Smooth muscle cell (in vitro differentiated cells): ENCODE measurements around the gene SLC22A14. TPM values are rescaled to one million over a fixed set of nuclear protein-coding genes. Genes with fewer than 3 reads are reported as not detected.

ENCODE experiments used
- DNase-seq: peaks from one replicate; lab custom pipeline; 2025; ENCODE audit not compliant: unreplicated experiment; lab: John Stamatoyannopoulos, UW
- H2AFZ ChIP-seq: fragments of 200-600 bp; sonication (generic); 2 replicates; pipeline ENCODE4 v1.6.0; 2016; ENCODE audit warnings: antibody characterized with exemption, low read depth, mild to moderate bottlenecking
- H3F3A ChIP-seq: fragments of 200-600 bp; sonication (generic); 2 replicates; pipeline ENCODE4 v1.6.0; 2017; ENCODE audit warnings: antibody characterized with exemption, low read depth
- H3K27ac ChIP-seq: fragments of 200-600 bp; sonication (generic); 2 replicates; pipeline ENCODE4 v1.5.1; 2016; ENCODE audit warnings: low read depth, mild to moderate bottlenecking
- H3K27me3 ChIP-seq: fragments of 200-600 bp; sonication (generic); 2 replicates; pipeline ENCODE4 v1.6.1; 2016; ENCODE audit warnings: low read depth, mild to moderate bottlenecking
- H3K36me3 ChIP-seq: fragments of 200-600 bp; sonication (generic); 2 replicates; pipeline ENCODE4 v1.5.1; 2016; ENCODE audit warnings: low read depth
- H3K4me1 ChIP-seq: fragments of 200-600 bp; sonication (generic); 2 replicates; pipeline ENCODE4 v1.5.1; 2016; ENCODE audit warnings: low read depth
- H3K4me2 ChIP-seq: fragments of 200-600 bp; sonication (generic); 2 replicates; pipeline ENCODE4 v1.6.0; 2016; ENCODE audit warnings: mild to moderate bottlenecking
- H3K4me3 ChIP-seq: fragments of 200-600 bp; sonication (generic); 2 replicates; pipeline ENCODE4 v1.5.1; 2016; ENCODE audit warnings: mild to moderate bottlenecking
- H3K79me2 ChIP-seq: fragments of 200-600 bp; sonication (generic); 2 replicates; pipeline ENCODE4 v1.6.0; 2016; ENCODE audit warnings: low read depth, mild to moderate bottlenecking
- H3K9ac ChIP-seq: fragments of 200-600 bp; sonication (generic); 2 replicates; pipeline ENCODE4 v1.6.0; 2016; ENCODE audit warnings: low read depth
- H3K9me3 ChIP-seq: fragments of 200-600 bp; sonication (generic); replicated peaks from 2 replicates; pipeline ENCODE4 v1.5.1; 2016; ENCODE audit warnings: low read depth
- H4K20me1 ChIP-seq: fragments of 200-600 bp; sonication (generic); 2 replicates; pipeline ENCODE4 v1.6.0; 2016; ENCODE audit warnings: low read depth
- CTCF ChIP-seq: fragments of 200-600 bp; sonication (generic); IDR thresholded peaks from 2 replicates; pipeline ENCODE4 v1.5.1; 2017; ENCODE audit warnings: borderline replicate concordance, mild to moderate bottlenecking, antibody characterized with exemption; ENCODE audit not compliant: insufficient read depth, poor library complexity, severe bottlenecking
- WGBS: methylation state at CpG from one replicate; pipeline ENCODE4 v1.1.7; 2016; ENCODE audit warnings: low lambda C conversion rate; 5-methylcytosine and 5-hydroxymethylcytosine counted together
- polyA plus RNA-seq: library from polyadenylated mRNA; unstranded; fragments of >200 nt; fragmentation: Nextera tagmentation; extraction: Ambion mirVana; gene quantifications from 2 replicates; pipeline ENCODE4 v1.2.1, GENCODE V29; 2016
- total RNA-seq: library from RNA; depleted of rRNA; stranded (reverse); fragments of >200 nt; gene quantifications from 2 replicates; pipeline ENCODE4 v1.2.3, GENCODE V29; 2014

Gene SLC22A14
- total and polyA plus RNA-seq, 2 experiments from 2014 or later: 0.09 to 0.66 TPM

- 87% methylated on average over 5 of the region's 5 CpGs for WGBS
- Histone ChIP-seq H3K27ac (no peak overlapping the region), H3K4me1 (no peaks in the 10 kb centered on the region), H3K4me3 (no peak overlapping the region), H4K20me1 (no peaks in the 10 kb centered on the region), H2AFZ (no peak overlapping the region), H3K79me2 (no peaks in the 10 kb centered on the region), H3F3A (no peaks in the 10 kb centered on the region), H3K27me3 (no peaks in the 10 kb centered on the region), H3K4me2 (no peak overlapping the region), H3K9ac (no peak overlapping the region), H3K9me3 (no peaks in the 10 kb centered on the region), H3K36me3 (no peaks in the 10 kb centered on the region)
- DNase-seq: no peak
- TF ChIP-seq CTCF: peak; percentile 20
Observed at GRCh38 chr3:38297947-38298711, 16.0 kb downstream of the SLC22A14 start.

DNA sequence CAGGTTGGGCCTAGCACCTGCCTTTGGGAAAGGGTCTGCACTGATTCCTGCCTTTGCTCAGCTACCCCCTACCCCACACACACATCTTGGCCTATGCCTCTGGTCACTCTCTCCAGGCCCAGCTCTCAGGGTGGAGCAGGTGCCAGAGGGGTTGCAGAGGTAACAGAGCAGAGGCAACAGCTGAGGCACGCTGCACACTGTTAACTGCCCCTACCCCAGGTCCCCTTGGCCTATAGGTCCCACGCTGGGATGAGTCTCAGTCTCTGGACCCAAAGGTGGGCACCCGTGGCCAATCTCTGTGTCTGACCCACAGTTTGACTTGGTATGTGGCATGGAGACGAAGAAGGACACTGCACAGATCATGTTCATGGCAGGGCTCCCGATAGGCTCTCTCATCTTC is 24.8 kb downstream of the SLC22A14 start:
- no peak overlapping the region for H3K27ac ChIP-seq
- no peak for TF ChIP-seq CTCF
- no peak overlapping the region for H3K9ac ChIP-seq
- DNase-seq: no peak
- H3K27me3 ChIP-seq: no peaks in the 10 kb centered on the region
- WGBS: 93% methylated on average over 5 of the region's 5 CpGs
- no peak overlapping the region for H2AFZ ChIP-seq
- no peaks in the 10 kb centered on the region for H3K9me3 ChIP-seq
- no peaks in the 10 kb centered on the region for H3K4me1 ChIP-seq
- H3K4me2 ChIP-seq: no peak overlapping the region
- no peaks in the 10 kb centered on the region for H3F3A ChIP-seq
- no peaks in the 10 kb centered on the region for H4K20me1 ChIP-seq
- no peaks in the 10 kb centered on the region for H3K36me3 ChIP-seq
- H3K4me3 ChIP-seq: no peak overlapping the region
- no peaks in the 10 kb centered on the region for H3K79me2 ChIP-seq

DNA sequence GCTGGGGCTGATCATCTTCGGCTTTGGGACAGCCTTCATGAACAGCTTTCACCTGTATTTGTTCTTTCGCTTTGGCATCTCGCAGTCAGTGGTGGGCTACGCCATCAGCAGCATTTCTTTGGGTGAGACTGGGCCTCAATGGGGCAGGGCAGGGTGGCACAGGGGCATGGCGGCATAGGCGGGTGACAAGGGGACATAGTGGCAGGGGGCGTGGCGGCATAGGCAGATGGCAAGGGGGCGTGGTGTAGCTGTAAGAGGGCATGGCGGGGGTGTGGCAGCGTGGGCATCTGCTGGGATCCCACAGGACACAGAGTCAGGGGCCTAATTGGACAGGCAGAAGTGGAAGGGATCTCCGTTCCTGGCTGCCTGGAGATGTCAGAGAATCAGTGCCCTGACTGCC is 25.5 kb downstream of the SLC22A14 start:
- TF ChIP-seq CTCF: no peak
- Histone ChIP-seq H3K4me1 (no peaks in the 10 kb centered on the region), H3K4me2 (no peak overlapping the region), H3K9me3 (no peaks in the 10 kb centered on the region), H3K9ac (no peak overlapping the region), H3K79me2 (no peaks in the 10 kb centered on the region), H3K27me3 (no peaks in the 10 kb centered on the region), H3K27ac (no peak overlapping the region), H3F3A (no peaks in the 10 kb centered on the region), H2AFZ (no peak overlapping the region), H3K36me3 (no peaks in the 10 kb centered on the region), H4K20me1 (no peaks in the 10 kb centered on the region), H3K4me3 (no peak overlapping the region)
- DNase-seq: no peak
- 91% methylated on average over 12 of the region's 12 CpGs for WGBS

GRCh38 chr3:38308456-38308855 is 26.4 kb downstream of the SLC22A14 start:
- Histone ChIP-seq H3K4me1 (no peaks in the 10 kb centered on the region), H3K79me2 (no peaks in the 10 kb centered on the region), H3K27me3 (no peaks in the 10 kb centered on the region), H3F3A (no peaks in the 10 kb centered on the region), H2AFZ (no peak overlapping the region), H4K20me1 (no peaks in the 10 kb centered on the region), H3K4me3 (no peak overlapping the region), H3K27ac (no peak overlapping the region), H3K9ac (no peak overlapping the region), H3K4me2 (no peak overlapping the region), H3K36me3 (no peaks in the 10 kb centered on the region), H3K9me3 (no peaks in the 10 kb centered on the region)
- WGBS: 84% methylated on average over 9 of the region's 9 CpGs
- TF ChIP-seq CTCF: no peak
- DNase-seq: no peak
